Hematopoietic multipotent progenitor cell (in vitro differentiated cells): ENCODE data around the gene PRR4. TPM values are rescaled to one million over a fixed set of nuclear protein-coding genes. Genes with fewer than 3 reads are reported as not detected.

ENCODE experiments used
- DNase-seq, 3 donors: peaks; one replicate each; pipeline ENCODE4 v3.0.0-alpha.2; 2011 to 2015; ENCODE audit warnings: low read depth in 2 of 3, low spot score in 2 of 3
- total RNA-seq: library from RNA; depleted of rRNA; stranded (reverse); fragments of >200 nt; gene quantifications from one replicate; pipeline ENCODE4 v1.2.3, GENCODE V29; 2012

The PRR4 gene
- 1.1 TPM for total RNA-seq

GRCh38 chr12:10849425-10849878 is at the start of gene PRR4:
Gene PRR4 (minus strand): TSS chr12:10849475. CDS start chr12:10849437, 38 bp downstream.
- peak in 2 of 3 donors; percentile 10 to 74 for DNase-seq

- DNase-seq, result no peak
Measured at GRCh38 chr12:10896854-10897253, 47.6 kb upstream of the PRR4 start.

GRCh38 chr12:10891937-10892336 is 42.7 kb upstream of the PRR4 start:
- no peak for DNase-seq

GRCh38 chr12:10889226-10889625 is 40.0 kb upstream of the PRR4 start:
- DNase-seq, result no peak

- no peak for DNase-seq
Measured at GRCh38 chr12:10884086-10884725, 34.9 kb upstream of the PRR4 start, which contains the start of gene PRH1. Gene PRH1 (minus strand): TSS chr12:10884255. CDS start chr12:10884217, 38 bp downstream.

GRCh38 chr12:10873378-10873777 is 24.1 kb upstream of the PRR4 start:
- no peak for DNase-seq

GRCh38 chr12:10867381-10867780 is 18.1 kb upstream of the PRR4 start:
- DNase-seq, result no peak

GRCh38 chr12:10863512-10864218 is 14.4 kb upstream of the PRR4 start:
- no peak for DNase-seq

GRCh38 chr12:10861366-10861765 is 12.1 kb upstream of the PRR4 start:
- DNase-seq, result no peak

GRCh38 chr12:10855807-10856206 is 6.5 kb upstream of the PRR4 start:
- no peak for DNase-seq

GRCh38 chr12:10853776-10854175 is 4.5 kb upstream of the PRR4 start:
- no peak for DNase-seq

GRCh38 chr12:10851243-10851858 is 2.1 kb upstream of the PRR4 start:
- DNase-seq, result no peak

GRCh38 chr12:10847744-10848143 is 1.5 kb downstream of the PRR4 start:
- DNase-seq, result no peak

- DNase-seq, result no peak
Measured at GRCh38 chr12:10842862-10843261, 6.4 kb downstream of the PRR4 start.

- no peak for DNase-seq
Measured at GRCh38 chr12:10838461-10838860, 10.8 kb downstream of the PRR4 start.

GRCh38 chr12:10829994-10830393 is 19.3 kb downstream of the PRR4 start:
- DNase-seq, result no peak

- DNase-seq, result no peak
Measured at GRCh38 chr12:10826258-10826657, 23.0 kb downstream of the PRR4 start, which contains the start of gene TAS2R10. Gene TAS2R10 (minus strand): TSS chr12:10826358. CDS start chr12:10826269, 89 bp downstream.

- DNase-seq, result no peak
Measured at GRCh38 chr12:10824957-10825356, 24.3 kb downstream of the PRR4 start.

- no peak for DNase-seq
Measured at GRCh38 chr12:10811883-10812536, 37.3 kb downstream of the PRR4 start.

- no peak for DNase-seq
Measured at GRCh38 chr12:10810068-10810467, 39.2 kb downstream of the PRR4 start, which contains the start of gene TAS2R9. Gene TAS2R9 (minus strand): TSS chr12:10810168. CDS start chr12:10810075, 93 bp downstream.

GRCh38 chr12:10807186-10807585 is 42.1 kb downstream of the PRR4 start, which contains the start of gene TAS2R8:
Gene TAS2R8 (minus strand): TSS chr12:10807286. CDS start chr12:10806980, 306 bp downstream.
- DNase-seq, result no peak
